HepG2 (cell line): Measurements from ENCODE around the gene TREX2. TPM values are rescaled to one million over a fixed set of nuclear protein-coding genes. Genes with fewer than 3 reads are reported as not detected.

ENCODE experiments used
- HNF1B ChIP-seq: sonication (generic); formaldehyde crosslinking; IDR thresholded peaks from 2 replicates; pipeline ENCODE4 v1.5.1; 2020; ENCODE audit warnings: mild to moderate bottlenecking, moderate library complexity, missing genetic modification reagents
- HNRNPLL ChIP-seq: fragments of 200-400 bp; formaldehyde crosslinking; IDR thresholded peaks from 2 replicates; pipeline ENCODE4 v1.6.1; 2017; ENCODE audit warnings: mild to moderate bottlenecking, low read depth, low read length; ENCODE audit not compliant: poor library complexity, severe bottlenecking
- HNRNPUL1 ChIP-seq: fragments of 200-400 bp; formaldehyde crosslinking; IDR thresholded peaks from 2 replicates; pipeline ENCODE4 v1.6.1; 2017; ENCODE audit warnings: low read depth, mild to moderate bottlenecking, low read length, moderate library complexity
- KDM2A ChIP-seq: sonication (generic); formaldehyde crosslinking; IDR thresholded peaks from 2 replicates; pipeline ENCODE4 v1.4.0; 2020; ENCODE audit warnings: low read depth, missing genetic modification reagents, borderline replicate concordance
- KLF16 ChIP-seq, 2 experiments: sonication (generic) in 1 of 2; formaldehyde crosslinking in 1 of 2; IDR thresholded peaks; 2 replicates each; pipeline versions ENCODE4 v1.6.1 to v1.8.0; 2016 to 2023; ENCODE audit warnings: missing genetic modification reagents in 2 of 2, missing compliant biosample characterization in 1 of 2
- NCOR1 ChIP-seq: fragments of 200-600 bp; sonication (generic); IDR thresholded peaks from 2 replicates; pipeline ENCODE4 v1.7.0; 2017; ENCODE audit warnings: antibody characterized with exemption, low read length, borderline replicate concordance
- NR2F1 ChIP-seq, 2 experiments: fragments of 450-650 bp in 1 of 2; formaldehyde crosslinking in 1 of 2; IDR thresholded peaks; 2 replicates each; pipeline versions ENCODE4 v1.5.0 to v1.6.1; 2016 to 2020; ENCODE audit warnings: mild to moderate bottlenecking in 1 of 2, missing compliant biosample characterization in 1 of 2, missing genetic modification reagents in 1 of 2, moderate library complexity in 1 of 2
- PHF20 ChIP-seq: sonication (generic); formaldehyde crosslinking; IDR thresholded peaks from 2 replicates; pipeline ENCODE4 v1.5.0; 2020; ENCODE audit warnings: mild to moderate bottlenecking, missing genetic modification reagents
- STAG1 ChIP-seq: sonication (generic); formaldehyde crosslinking; IDR thresholded peaks from 2 replicates; pipeline ENCODE4 v1.4.0; 2020; ENCODE audit warnings: missing genetic modification reagents
- SYNCRIP ChIP-seq: fragments of 200-400 bp; formaldehyde crosslinking; IDR thresholded peaks from 2 replicates; pipeline ENCODE4 v1.6.1; 2018; ENCODE audit warnings: mild to moderate bottlenecking, low read depth, low read length; ENCODE audit not compliant: insufficient read depth
- ZBTB43 ChIP-seq: sonication (generic); formaldehyde crosslinking; conservative IDR thresholded peaks from 2 replicates; pipeline ENCODE4 v1.4.0; 2020; ENCODE audit warnings: missing genetic modification reagents
- ZMAT3 ChIP-seq: sonication (generic); formaldehyde crosslinking; conservative IDR thresholded peaks from 2 replicates; pipeline ENCODE4 v1.7.0; 2021; ENCODE audit warnings: missing genetic modification reagents
- ZNF331 ChIP-seq: sonication (generic); formaldehyde crosslinking; IDR thresholded peaks from 2 replicates; pipeline ENCODE4 v1.4.0; 2020; ENCODE audit warnings: missing genetic modification reagents
- ZNF451 ChIP-seq: sonication (generic); formaldehyde crosslinking; IDR thresholded peaks from 2 replicates; pipeline ENCODE4 v1.5.0; 2020; ENCODE audit warnings: mild to moderate bottlenecking, missing genetic modification reagents
- ZNF496 ChIP-seq: sonication (generic); formaldehyde crosslinking; IDR thresholded peaks from 2 replicates; pipeline ENCODE4 v1.8.1; 2023; ENCODE audit warnings: mild to moderate bottlenecking, moderate library complexity, missing genetic modification reagents; ENCODE audit not compliant: insufficient replicate concordance
- polyA plus RNA-seq, 8 experiments: library from polyadenylated mRNA; depleted of rRNA in 3 of 8; stranded (reverse) in 7 of 8; unstranded in 1 of 8; fragments of >200 nt; fragmentation: Illumina TruSeq in 4 of 8; extraction: Trizol in 4 of 8; gene quantifications; 2 replicates each; pipeline versions ENCODE4 v1.2.1 to v1.2.3, GENCODE V29; 2011 to 2016; ENCODE audit warnings: low read depth in 4 of 8, missing spikeins in 1 of 8, mixed read lengths in 1 of 8; ENCODE audit not compliant: insufficient read depth in 1 of 8
- total RNA-seq, 5 experiments: library from RNA; depleted of rRNA; stranded (reverse); fragments of >200 nt; fragmentation: Illumina TruSeq; extraction: Trizol; gene quantifications; 2 replicates each; pipeline ENCODE4 v1.2.3, GENCODE V29; 2016; ENCODE audit warnings: low read depth in 1 of 5
- TF ChIP-seq, protein P1 (sequence below): IDR thresholded peaks from 2 replicates; pipeline ENCODE4 v1.6.1; 2012; ENCODE audit warnings: low read length, improper control_type of control experiment
- TF ChIP-seq, protein P2 (sequence below): sonication (generic); formaldehyde crosslinking; IDR thresholded peaks from 2 replicates; pipeline ENCODE4 v1.4.0; 2020; ENCODE audit warnings: missing genetic modification reagents

TREX2 gene
- total and polyA plus RNA-seq, 2 of the 13 experiments (the other 11 are each of a cell fraction or from before 2014, with no cell fraction given) = 0.13 to 0.18 TPM

- TF ChIP-seq, protein P1, sequence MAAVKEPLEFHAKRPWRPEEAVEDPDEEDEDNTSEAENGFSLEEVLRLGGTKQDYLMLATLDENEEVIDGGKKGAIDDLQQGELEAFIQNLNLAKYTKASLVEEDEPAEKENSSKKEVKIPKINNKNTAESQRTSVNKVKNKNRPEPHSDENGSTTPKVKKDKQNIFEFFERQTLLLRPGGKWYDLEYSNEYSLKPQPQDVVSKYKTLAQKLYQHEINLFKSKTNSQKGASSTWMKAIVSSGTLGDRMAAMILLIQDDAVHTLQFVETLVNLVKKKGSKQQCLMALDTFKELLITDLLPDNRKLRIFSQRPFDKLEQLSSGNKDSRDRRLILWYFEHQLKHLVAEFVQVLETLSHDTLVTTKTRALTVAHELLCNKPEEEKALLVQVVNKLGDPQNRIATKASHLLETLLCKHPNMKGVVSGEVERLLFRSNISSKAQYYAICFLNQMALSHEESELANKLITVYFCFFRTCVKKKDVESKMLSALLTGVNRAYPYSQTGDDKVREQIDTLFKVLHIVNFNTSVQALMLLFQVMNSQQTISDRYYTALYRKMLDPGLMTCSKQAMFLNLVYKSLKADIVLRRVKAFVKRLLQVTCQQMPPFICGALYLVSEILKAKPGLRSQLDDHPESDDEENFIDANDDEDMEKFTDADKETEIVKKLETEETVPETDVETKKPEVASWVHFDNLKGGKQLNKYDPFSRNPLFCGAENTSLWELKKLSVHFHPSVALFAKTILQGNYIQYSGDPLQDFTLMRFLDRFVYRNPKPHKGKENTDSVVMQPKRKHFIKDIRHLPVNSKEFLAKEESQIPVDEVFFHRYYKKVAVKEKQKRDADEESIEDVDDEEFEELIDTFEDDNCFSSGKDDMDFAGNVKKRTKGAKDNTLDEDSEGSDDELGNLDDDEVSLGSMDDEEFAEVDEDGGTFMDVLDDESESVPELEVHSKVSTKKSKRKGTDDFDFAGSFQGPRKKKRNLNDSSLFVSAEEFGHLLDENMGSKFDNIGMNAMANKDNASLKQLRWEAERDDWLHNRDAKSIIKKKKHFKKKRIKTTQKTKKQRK = no peak
- TF ChIP-seq NR2F1 (CRISPR knock-in tag; IDR thresholded peaks at IDR 0.05) (no peak), ZNF331 (CRISPR knock-in tag) (0 out of 2 replicates have a peak, but pooled peaks have one; percentile 19), ZNF451 (CRISPR knock-in tag) (no peak), ZBTB43 (CRISPR knock-in tag) (no peak), PHF20 (CRISPR knock-in tag) (no peak), HNRNPUL1 (no peak), KDM2A (peak; percentile 65), SYNCRIP (no peak), STAG1 (CRISPR knock-in tag) (peak; percentile 77), ZMAT3 (no peak), KLF16 (CRISPR knock-in tag; IDR thresholded peaks at IDR 0.05) (no peak), HNRNPLL (peak; percentile 30), NCOR1 (no peak), ZNF496 (CRISPR knock-in tag) (no peak), HNF1B (no peak)
- TF ChIP-seq, protein P2, sequence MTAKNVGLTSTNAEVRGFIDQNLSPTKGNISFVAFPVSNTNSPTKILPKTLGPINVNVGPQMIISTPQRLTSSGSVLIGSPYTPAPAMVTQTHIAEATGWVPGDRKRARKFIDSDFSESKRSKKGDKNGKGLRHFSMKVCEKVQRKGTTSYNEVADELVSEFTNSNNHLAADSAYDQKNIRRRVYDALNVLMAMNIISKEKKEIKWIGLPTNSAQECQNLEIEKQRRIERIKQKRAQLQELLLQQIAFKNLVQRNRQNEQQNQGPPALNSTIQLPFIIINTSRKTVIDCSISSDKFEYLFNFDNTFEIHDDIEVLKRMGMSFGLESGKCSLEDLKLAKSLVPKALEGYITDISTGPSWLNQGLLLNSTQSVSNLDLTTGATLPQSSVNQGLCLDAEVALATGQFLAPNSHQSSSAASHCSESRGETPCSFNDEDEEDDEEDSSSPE (CRISPR knock-in tag) = no peak
Measured at GRCh38 chrX:153400146-153401132, 45.4 kb downstream of the TREX2 start (continued).
